Neural crest cell (in vitro differentiated cells): ENCODE results near the gene DCAF5. TPM values are rescaled to one million over a fixed set of nuclear protein-coding genes. Genes with fewer than 3 reads are reported as not detected.
"Not testable (repeated sequence)": the region's sequence is repeated elsewhere in the genome, so short reads cannot be mapped to it uniquely, and the experiment has no call there.

Experiments used
- DNase-seq: peaks from one replicate; pipeline ENCODE4 v3.0.0; 2021; ENCODE audit warnings: low read depth, mixed read lengths, low spot score
- H3K27ac Mint-ChIP-seq: one replicate; pipeline ENCODE4 v1.8.0; 2021; ENCODE audit warnings: mild to moderate bottlenecking, mixed read lengths; ENCODE audit not compliant: unreplicated experiment
- H3K27me3 Mint-ChIP-seq: 2 replicates; pipeline ENCODE4 v1.8.0; 2021; ENCODE audit warnings: low read depth, mild to moderate bottlenecking, mixed read lengths
- H3K36me3 Mint-ChIP-seq: 2 replicates; pipeline ENCODE4 v1.8.0; 2021; ENCODE audit warnings: low read depth, mild to moderate bottlenecking, mixed read lengths
- H3K4me1 Mint-ChIP-seq: 2 replicates; pipeline ENCODE4 v1.8.0; 2021; ENCODE audit warnings: mixed read lengths
- H3K4me3 Mint-ChIP-seq: one replicate; pipeline ENCODE4 v1.8.0; 2021; ENCODE audit warnings: mild to moderate bottlenecking, mixed read lengths
- H3K9me3 Mint-ChIP-seq: 2 replicates; pipeline ENCODE4 v1.8.0; 2021; ENCODE audit warnings: mixed read lengths
- total RNA-seq: library from RNA; stranded (reverse); gene quantifications from 2 replicates; pipeline ENCODE4 v1.2.1, GENCODE V29; 2021
- TF ChIP-seq, protein P1 (sequence below): fragments of 200-600 bp; sonication (generic); conservative IDR thresholded peaks from 2 replicates; pipeline ENCODE4 v1.5.0; 2021; ENCODE audit warnings: antibody characterized with exemption, mild to moderate bottlenecking

The DCAF5 gene
- total RNA-seq, 1 donor from 2014 or later = 46.7 TPM

DNA sequence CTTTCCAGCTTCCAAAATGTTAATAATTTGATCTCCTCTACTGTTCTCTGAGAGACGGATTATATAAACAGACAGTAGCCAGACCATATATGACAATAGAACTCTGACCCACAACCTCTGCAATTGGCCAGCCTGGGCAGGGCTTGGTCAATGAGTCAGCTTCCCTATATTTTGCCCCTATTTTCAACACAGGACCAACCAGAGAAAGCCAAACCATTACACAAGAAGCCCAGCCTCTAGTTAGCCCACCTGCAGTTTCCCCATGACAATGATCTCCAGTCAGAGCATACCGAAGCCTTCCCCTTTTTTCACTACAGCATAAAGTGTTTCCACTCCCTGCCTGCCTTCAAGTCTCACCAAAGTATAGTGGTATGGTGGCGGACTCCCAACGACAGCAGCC lies 30.8 kb upstream of the DCAF5 start:
- TF ChIP-seq, protein P1, sequence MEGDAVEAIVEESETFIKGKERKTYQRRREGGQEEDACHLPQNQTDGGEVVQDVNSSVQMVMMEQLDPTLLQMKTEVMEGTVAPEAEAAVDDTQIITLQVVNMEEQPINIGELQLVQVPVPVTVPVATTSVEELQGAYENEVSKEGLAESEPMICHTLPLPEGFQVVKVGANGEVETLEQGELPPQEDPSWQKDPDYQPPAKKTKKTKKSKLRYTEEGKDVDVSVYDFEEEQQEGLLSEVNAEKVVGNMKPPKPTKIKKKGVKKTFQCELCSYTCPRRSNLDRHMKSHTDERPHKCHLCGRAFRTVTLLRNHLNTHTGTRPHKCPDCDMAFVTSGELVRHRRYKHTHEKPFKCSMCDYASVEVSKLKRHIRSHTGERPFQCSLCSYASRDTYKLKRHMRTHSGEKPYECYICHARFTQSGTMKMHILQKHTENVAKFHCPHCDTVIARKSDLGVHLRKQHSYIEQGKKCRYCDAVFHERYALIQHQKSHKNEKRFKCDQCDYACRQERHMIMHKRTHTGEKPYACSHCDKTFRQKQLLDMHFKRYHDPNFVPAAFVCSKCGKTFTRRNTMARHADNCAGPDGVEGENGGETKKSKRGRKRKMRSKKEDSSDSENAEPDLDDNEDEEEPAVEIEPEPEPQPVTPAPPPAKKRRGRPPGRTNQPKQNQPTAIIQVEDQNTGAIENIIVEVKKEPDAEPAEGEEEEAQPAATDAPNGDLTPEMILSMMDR = no peak
- H3K36me3 Mint-ChIP-seq = no peaks in the 10 kb centered on the region
- no peaks in the 10 kb centered on the region for H3K9me3 Mint-ChIP-seq
- no peak overlapping the region for H3K27ac Mint-ChIP-seq
- no peak overlapping the region for H3K4me3 Mint-ChIP-seq
- no peak for DNase-seq
- no peaks in the 10 kb centered on the region for H3K4me1 Mint-ChIP-seq
- peaks cover 17% of the 10 kb centered on the region for H3K27me3 Mint-ChIP-seq

DNA sequence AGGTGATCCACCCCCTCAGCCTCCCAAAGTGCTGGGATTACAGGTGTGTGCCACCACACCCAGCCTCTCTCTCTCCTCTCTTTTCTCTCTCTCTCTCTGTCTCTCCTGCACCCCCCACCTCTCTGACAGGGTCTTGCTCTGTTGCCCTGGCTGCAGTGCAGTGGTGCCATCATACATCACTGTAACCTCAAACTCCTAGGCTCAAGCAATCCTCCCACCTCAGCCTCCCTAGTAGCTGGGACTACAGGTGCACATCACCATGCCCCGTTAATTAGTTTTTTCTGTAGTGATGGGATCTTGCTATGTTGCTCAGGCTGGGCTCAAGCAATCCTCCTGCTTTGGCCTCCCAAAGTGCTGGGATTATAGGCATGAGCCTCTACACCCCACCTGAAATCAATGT lies 29.7 kb upstream of the DCAF5 start:
- DNase-seq, H3K4me3 Mint-ChIP-seq, H3K36me3 Mint-ChIP-seq, H3K27ac Mint-ChIP-seq, H3K9me3 Mint-ChIP-seq, H3K4me1 Mint-ChIP-seq: not testable (repeated sequence)
- peaks cover 16% of the 10 kb centered on the region for H3K27me3 Mint-ChIP-seq

DNA sequence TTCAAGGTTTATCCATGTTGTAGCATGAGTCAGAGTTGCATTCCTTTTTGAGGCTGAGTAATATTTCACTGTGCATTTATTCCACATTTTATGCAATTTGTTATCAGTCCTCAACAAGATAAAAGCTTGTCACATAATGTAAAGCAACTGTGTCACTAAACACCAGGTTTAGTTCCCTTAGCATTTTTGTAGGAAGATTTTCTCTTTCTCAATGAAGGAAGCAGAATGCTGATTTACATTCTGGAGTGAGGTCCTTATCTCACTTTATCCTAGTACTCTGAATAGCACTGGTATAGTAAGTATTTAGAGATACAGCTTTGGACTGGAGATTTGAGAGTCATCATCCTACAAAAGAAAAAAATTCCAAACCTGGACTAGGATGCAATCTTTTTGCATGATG lies 28.6 kb upstream of the DCAF5 start:
- Mint-ChIP-seq H3K4me1 (no peaks in the 10 kb centered on the region), H3K27ac (no peak overlapping the region), H3K9me3 (no peaks in the 10 kb centered on the region), H3K36me3 (no peaks in the 10 kb centered on the region), H3K4me3 (no peak overlapping the region), H3K27me3 (peaks cover 22% of the 10 kb centered on the region)
- no peak for DNase-seq
- TF ChIP-seq, protein P1 = no peak

DNA sequence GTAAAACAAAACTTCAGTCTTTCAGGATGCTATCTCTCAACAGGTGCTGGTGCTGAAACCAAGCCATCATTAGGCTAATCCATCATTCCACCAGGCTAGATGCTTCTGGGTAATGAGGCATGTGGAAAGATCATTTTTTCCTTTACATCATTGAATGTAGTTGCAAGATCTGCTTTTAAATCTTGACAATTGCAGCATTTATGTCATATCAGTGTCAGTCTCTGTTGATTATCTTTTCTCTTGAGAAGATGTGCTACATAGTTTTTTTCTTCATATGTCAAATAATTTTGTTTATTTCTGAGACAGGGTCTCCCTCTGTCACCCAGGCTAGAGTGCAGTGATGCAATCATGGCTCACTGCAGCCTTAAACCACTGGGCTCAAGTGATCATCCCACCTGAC lies 22.2 kb upstream of the DCAF5 start:
- H3K27ac Mint-ChIP-seq = no peak overlapping the region
- no peak for DNase-seq
- TF ChIP-seq, protein P1 = no peak
- H3K4me1 Mint-ChIP-seq = no peaks in the 10 kb centered on the region
- H3K27me3 Mint-ChIP-seq = peaks cover 39% of the 10 kb centered on the region
- H3K36me3 Mint-ChIP-seq = no peaks in the 10 kb centered on the region
- H3K9me3 Mint-ChIP-seq = no peaks in the 10 kb centered on the region
- H3K4me3 Mint-ChIP-seq = no peak overlapping the region

DNA sequence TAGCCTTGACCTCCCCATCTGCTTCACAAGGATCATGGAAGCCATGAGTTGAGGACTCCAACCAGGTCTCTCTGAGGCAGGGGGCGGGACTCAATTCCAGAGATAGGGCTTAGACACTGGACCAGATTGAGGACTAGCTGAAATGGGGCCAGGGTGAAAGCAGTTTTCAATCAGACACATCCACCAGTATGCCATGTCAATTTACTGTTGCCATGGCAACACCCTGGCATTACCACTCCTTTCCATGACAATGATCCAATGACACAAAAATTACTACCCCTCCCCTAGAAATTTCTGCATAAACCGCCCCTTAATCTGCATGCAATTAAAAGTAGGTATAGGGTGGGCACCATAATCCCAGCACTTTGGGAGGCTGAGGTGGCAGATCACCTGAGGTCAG lies 18.6 kb upstream of the DCAF5 start:
- DNase-seq = no peak
- Mint-ChIP-seq H3K4me3 (no peak overlapping the region), H3K27ac (no peak overlapping the region), H3K27me3 (peaks cover 32% of the 10 kb centered on the region), H3K9me3 (no peaks in the 10 kb centered on the region), H3K4me1 (no peaks in the 10 kb centered on the region), H3K36me3 (no peaks in the 10 kb centered on the region)
- TF ChIP-seq, protein P1 = no peak

DNA sequence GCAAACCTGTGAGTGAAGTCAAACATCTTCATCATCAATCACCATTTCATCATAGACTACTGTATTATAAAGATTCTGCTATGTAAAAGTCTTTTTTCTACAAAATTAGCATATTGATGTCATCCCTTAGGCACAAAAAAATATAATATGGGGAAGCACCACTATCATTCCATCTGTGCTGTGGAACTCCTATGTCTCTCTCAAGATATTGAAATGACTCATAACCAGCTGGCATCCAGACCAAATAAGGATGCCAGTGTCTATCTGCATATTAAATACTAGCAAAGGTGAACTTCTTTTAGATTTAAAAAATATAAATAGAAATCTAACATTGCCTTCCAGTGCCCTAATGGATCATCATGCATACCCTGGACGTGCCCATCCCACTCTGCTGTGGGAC lies 17.9 kb upstream of the DCAF5 start:
- H3K27me3 Mint-ChIP-seq = peaks cover 24% of the 10 kb centered on the region
- TF ChIP-seq, protein P1 = no peak
- no peaks in the 10 kb centered on the region for H3K4me1 Mint-ChIP-seq
- H3K9me3 Mint-ChIP-seq = no peaks in the 10 kb centered on the region
- no peak overlapping the region for H3K4me3 Mint-ChIP-seq
- DNase-seq = no peak
- no peaks in the 10 kb centered on the region for H3K36me3 Mint-ChIP-seq
- H3K27ac Mint-ChIP-seq = no peak overlapping the region

DNA sequence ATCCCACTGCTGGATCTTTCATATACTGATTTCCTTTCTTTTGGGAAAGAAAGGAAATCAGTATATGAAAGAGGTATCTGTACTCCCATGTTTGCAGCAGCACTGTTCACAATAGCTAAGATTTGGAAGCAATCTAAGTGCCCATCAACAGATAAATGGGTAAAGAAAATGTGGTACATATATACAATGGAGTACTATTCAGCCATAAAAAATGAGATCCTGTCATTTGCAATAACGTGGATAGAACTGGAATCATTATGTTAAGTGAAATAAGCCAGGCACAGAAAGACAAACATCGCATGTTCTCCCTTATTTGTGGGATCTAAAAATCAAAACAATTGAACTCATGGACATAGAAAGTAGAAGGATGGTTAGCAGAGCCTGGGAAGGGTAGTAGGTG lies 12.9 kb upstream of the DCAF5 start:
- H3K27ac Mint-ChIP-seq, H3K36me3 Mint-ChIP-seq, H3K4me3 Mint-ChIP-seq, H3K4me1 Mint-ChIP-seq, DNase-seq: not testable (repeated sequence)
- H3K9me3 Mint-ChIP-seq = peaks cover 20% of the 10 kb centered on the region
- H3K27me3 Mint-ChIP-seq = peaks cover 16% of the 10 kb centered on the region
